Stimulated activated CD4-positive, alpha-beta T cell treated with anti-CD3 and anti-CD28 coated beads, Interleukin-12 subunit alpha, Interleukin-12 subunit beta, amount 100 ng/mL, for 4 hours (primary cell): ENCODE results near the gene ECHDC1.
"Not testable (repeated sequence)": the region's sequence is repeated elsewhere in the genome, so short reads cannot be mapped to it uniquely, and the experiment has no call there.

Source experiments
- DNase-seq: peaks from one replicate; pipeline ENCODE4 v3.0.0-alpha.2; 2020

The ECHDC1 gene

DNA sequence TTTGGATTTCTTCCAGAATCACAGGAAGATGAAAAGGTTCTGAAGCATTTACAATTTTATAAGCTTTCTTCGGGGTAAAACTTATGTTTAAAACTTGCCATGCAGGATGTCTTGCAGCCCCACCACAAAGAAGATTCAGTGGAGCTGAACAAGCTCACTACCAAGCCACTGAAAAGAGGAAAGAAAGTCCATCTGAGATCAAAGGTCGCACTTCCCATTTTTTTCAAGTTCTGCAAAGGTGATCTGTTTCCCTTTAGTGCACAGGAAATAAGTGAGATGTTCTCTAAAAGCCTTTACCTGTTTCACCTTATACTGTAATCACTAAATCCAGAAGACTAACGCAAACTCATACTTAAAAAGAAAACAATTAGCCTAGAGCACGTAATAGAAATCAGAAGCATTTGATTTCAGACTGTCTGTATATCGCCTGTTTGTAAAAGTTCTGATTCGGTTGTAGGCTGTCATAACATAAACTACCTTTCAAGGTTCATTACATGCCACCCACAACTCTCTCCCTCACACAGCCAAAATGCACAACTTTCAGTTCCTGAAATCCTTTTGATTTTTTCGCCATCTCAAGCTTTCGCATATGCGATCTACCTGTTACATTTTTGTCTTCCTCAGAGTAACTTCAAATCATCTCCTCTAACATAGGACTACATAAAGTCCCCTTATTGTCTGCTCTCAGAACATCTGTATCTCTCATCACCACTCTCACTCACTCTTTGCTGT, 1.8 kb downstream of the ECHDC1 start:
- DNase-seq, result no peak

DNA sequence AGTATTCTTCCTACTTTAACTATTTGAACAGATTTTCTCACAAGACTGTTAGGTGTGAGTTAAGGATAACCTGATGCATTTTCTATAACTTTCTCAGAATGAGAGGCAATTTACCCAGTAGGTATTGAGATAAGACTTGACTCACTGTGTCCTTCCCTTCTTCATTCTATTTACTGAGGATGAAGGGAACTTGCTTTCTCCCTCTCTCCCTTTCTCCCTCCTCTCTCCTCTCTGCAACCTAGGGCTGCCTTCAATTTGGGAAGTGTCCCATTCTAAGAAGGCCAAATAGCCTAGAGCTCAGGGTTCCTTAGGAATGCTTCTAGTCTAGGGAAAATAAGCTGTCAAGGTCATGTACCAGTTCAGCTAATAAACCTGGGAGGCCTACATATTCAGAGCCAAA, 3.2 kb downstream of the ECHDC1 start:
- no peak for DNase-seq

DNA sequence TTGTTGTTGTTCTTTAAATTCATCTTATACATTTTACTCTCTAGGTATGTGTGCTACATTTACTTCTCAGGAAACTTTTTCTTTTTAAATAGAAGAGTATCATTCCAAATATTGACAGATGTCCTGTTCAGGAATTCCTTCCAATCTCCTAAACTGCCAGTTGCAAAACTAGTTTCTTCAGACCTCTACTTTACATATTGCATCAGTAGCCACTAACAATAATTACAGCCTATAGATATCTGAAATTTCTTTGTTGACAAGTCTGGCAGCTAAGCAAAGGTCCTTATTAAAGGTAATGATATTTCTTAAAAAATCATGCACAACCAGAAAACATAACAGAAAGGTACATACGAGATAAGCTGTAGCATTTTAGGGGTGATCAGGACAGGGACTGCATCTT, 4.5 kb downstream of the ECHDC1 start:
- DNase-seq, result no peak

DNA sequence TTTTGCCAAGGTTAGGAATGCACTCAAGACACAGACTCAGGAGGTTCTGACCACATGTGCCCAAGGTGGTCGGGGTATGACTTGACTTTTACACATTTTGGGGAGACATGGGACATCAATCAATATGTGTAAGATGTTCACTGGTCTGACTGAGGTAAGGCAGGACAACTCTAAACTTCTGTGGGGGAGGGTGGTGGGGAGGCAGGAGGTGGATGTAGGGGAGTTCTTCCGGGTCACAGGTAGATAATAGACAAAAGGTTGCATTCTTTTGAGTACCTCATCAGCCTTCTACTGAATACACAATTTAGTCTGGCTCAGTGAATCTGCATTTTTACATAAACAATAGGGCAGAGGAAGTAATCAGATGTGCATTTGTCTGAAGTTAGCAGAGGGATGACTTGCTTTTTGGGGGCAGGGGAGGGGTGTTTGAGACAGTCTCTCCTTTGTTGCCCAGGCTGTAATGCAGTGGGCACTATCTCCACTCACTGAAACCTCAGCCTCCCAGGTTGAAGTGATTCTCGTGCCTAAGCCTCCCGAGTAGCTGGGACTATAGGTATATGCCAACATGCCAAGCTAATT, 10.9 kb downstream of the ECHDC1 start:
- no peak for DNase-seq

DNA sequence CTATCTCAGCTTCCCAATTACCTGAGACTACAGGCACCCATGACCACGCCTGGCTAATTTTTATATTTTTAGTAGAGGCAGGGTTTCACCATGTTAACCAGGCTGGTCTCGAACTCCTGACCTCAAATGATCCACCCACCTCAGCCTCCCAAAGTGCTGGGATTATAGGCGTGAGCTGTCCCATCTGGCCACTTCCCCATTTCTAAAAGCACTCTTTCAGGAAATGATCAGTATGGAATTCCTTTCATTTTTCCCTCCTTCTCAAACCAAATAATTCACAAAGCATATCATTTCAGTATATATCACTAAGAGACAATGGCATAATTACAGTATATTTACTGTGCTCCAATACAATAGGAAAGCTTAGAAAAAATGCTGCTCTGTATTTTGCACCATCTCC, 12.2 kb downstream of the ECHDC1 start:
- DNase-seq, result not testable (repeated sequence)

DNA sequence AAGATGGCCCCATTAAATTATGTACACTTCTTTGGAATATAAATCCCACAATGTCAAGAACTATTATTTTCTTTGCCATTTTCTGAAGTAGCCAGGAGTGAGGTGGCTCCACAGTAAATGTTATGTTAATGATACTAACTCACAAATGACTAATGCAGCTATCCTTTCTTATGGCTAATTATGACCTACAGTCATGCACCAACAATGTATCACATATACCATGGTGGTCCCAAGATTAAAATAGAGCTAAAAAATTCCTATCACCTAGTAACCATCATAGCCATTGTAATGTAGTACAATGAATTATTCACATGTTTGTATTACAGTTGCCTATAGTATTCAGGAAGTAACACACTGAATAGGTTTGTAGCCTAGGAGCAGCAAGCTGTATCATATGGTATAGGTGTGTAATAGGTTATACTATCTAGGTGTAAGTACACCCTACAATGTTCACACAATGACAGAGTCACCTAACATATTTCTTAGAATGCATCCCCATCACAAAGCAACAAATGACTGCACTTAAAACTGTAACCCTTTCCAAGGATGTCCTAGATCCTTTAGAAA, 15.3 kb downstream of the ECHDC1 start:
- no peak for DNase-seq

DNA sequence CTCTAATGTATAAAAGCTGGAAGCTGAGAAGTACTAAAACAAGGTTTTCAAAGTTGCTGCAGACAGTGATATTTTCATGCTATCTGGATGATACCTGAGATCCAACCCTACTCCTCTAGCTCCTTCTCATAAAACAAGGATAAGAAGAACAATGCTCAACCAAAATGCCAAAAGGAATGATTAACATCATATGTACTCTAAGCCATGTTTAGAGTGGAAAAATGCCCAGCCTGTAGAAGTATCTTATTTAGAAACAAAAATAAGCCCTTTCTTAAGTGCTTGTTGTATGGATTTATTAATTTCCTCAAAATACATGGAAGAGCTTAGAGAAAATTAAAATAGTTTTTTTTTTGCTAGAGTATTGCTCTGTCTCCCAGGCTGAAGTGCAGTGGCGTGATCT, 23.7 kb downstream of the ECHDC1 start:
- no peak for DNase-seq

DNA sequence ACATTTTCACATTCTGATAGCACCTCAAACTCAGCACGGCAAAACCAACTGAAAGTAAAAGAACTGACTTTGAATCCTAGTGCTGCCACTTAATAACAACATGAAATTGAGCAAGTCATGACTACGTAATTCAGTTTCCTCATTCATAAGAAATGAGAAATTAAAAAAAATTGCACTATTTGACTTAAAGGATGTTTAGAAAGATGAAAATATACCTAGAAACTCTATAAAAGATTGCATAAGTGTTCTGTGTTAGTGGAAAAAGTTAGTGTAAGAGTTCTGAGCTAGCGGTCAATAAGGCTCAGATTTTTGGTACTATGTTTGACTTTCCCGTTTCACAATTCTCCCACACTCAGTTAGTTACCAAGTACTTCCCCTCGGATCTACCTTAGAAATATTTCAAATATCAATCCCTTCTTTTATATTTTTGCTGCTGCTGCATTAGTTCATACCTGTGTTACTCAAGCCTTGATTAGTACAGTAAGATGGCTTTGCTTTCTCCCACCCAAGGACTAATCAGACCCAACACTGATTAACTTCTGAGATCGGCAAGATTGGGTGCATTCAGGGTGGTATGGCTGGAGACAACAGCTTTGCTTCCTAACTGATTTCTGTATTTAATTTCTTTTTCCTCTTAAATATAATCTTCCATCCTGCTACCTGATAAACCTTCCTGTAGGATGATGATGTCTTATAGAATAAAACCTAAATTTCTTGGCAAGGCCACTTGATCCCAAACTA, 25.9 kb downstream of the ECHDC1 start:
- no peak for DNase-seq

DNA sequence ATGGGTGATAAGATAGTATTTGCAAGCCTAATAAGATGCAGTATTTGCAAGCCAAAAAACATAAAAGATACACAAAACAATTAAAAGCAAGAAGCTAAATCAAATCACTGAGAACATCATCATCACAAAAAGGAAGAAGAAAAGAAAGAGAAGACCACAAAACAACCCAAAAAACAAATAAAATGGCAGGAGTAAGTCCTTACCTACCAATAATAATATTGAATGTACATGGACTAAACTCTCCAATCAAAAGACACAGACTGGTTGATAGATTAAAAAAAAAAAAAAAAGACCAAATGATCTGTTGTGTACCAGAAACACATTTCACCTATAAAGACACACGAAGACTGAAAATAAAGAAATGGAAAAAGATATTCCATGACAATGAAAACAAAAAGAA, 37.7 kb downstream of the ECHDC1 start:
- no peak for DNase-seq

DNA sequence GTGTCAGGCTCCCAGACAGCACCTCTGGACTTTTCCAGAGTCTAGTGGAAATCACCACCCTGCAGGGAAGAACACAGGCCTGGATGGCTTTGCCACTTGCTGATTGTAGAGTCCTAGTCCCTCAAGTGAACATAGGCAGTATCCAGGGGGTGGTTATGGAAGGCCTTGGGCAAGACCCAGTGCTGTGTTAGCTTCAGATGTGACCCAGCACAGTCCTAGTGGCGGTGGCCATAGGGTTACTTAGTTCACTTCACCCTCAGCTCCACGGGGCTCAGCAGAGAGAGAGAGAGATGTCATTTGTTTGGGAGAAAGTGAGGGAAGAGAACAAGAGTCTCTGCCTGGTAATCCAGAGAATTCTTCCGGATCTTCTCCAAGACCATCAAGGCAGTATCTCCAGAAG, 39.5 kb downstream of the ECHDC1 start:
- no peak for DNase-seq

DNA sequence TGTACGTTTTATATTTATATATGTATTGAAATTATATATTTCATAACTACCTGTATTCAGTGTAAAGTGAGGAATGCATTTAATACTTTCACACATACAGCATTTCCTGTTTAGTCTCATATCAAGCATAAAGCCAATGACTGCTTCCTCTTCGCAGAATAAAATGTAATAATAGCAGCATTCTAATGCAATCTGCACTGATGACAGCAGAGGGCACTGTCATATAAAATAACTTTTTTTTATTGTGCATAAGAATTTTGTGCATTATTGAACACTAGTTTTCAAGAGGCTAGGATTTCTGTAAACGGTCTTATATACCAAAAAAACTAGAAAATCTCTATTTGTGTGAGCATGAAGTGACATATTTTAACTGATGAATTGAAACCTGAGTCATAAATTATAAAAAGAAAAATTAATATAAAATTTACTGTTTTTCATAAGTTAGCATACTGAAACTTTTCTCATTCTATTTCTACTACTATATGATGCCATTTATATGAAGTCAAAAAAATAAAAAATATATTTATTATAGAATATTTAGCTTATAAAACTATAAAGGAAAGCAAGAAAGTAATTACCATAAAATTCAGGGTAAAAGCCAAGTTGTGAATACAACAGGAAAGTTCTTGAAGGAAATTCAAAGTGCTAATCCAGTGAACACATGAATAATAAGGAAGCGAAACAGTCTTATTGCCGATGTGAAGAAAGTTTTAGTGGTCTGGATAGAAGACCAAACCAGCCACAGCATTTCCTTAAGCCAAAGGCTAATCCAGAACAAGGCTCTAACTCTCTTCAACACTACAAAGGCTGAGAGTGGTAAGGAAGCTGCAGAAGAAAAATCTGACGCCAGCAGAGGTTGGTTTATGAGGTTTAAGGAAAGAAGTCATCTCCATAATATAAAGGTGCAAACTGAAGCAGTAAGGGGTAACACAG, 40.4 kb downstream of the ECHDC1 start:
- DNase-seq, result peak; percentile 28

DNA sequence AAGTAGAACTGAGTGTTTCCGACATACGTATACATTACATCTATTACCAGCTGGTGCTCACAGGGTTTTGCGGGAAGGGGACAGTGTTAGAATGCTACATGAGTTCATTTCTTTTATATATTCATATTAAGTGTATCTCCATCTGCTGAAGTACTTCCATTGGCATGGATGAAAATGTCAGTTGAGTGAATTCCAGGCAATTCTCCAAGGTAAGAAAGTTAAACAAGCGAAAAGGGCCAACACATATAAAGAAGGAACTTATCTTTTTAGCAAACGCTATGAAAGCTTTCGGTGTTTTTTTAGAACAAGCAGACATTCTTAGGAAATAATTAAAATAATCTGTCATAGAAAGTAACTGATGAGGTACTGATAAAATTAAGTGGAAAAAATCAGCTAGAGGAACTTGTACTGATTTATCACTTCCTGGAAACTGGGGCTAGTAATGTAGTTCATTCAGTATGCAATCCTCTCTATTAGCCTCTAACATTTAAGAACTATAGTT, 42.2 kb downstream of the ECHDC1 start:
- DNase-seq, result no peak

DNA sequence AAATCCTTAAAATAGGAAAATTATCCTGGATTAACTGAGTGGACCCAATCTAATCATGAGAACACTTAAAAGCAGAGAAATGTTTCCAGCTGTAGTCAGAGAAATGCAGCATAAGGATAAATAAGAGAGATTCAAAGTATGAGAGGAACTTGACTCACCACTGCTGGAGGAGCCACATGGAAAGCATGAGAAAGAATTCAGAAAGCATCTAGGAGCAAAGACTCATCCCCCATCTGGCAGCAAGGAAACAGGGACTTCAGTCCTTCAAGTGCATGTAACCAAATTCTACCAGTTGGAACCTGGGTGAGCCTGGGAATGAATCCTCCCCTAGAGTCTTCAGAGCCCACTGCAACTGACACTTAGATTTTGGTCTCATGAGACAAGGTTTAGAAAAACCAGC, 43.0 kb downstream of the ECHDC1 start:
- DNase-seq, result no peak

DNA sequence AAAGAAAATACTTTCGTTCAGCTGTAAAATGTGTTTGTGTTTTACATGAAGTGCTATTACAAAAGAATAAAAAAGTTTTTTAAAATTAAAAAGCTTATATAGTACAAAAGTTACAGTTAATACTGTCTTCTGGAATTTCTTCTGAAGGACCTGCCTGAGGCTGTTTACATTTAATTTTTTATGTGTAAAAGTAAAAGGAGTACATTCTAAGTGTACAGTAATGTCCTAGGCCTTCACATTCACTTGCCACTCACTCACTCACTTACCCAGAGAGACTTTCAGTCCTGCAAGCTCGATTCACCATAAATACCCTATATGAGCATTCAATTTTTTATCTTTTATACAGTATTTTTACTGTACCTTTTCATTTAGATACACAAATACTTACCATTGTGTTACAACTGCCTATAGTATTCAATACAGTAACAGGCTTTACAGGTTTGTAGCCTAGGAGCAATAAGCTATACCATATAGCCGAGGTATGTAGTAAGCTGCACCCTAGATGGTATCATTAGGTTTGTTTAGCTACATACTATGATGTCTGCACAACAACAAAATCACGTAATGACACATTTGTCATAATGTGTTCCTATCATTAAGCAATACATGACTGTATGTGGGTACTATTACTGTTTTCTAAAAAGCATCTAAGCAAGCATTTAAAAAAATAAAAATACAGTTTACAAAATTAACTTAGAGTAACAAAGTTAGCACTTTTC, 43.7 kb downstream of the ECHDC1 start:
- no peak for DNase-seq

DNA sequence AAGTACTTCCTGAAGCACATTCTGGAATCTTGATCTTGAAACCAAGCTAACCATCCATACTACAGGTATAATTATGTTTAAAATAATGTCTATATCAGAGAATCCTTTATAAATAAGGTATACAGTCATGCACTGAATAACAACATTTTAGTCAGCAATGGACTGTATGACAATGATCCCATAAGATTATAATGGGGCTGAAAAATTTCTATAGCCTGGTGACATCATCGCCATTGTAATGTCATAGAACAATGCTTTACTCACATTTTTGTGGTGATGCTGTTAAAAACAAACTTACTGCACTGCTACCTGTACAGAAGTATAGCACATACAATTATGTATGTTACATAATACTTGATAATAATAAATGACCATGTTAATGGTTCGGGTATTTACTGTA, 44.9 kb downstream of the ECHDC1 start:
- DNase-seq, result no peak

DNA sequence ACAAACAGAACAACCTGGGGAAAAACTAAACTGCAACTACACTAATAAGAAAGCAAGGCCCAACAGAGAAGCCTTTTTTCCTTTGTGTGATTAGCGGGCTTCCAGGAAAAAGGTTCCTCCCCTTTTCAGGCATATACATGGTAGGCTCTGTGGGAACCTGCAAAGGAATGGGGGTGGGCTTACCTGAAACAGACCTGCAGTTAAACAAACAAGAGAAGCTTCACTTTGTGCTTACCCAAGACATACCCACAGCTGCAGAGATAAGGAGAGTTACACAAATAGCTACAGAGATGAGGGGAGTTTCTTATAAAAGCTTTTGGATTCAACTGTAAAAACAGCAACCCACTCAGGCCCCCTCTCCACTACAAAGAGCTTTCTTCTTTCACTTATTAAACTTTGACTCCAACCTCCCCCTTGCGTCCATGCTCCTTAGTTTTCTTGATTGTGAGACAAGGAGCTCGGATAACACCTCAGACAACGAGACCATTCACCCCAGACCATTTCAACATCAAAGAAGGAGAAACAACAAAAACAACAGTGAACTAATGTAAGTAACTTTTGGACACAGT, 45.8 kb downstream of the ECHDC1 start:
- no peak for DNase-seq

DNA sequence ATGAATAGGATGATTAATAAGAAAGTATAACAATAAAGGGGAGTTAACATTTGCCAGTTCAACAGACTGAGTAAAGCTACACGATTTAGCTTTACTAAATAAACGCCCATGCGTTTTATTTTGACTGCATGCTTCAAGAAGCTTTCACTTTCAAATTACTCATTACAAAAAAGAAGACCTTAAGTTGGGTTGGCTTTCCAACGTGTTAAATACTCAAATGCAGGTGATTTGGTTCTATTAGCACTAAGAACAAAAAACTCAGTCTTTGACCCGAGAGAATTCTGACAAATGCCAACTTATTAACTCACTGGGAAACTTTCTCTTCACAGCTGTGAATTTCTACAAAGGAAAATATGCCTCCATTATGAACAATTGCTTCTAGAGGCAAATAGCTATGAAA, 51.9 kb downstream of the ECHDC1 start:
- DNase-seq, result no peak

DNA sequence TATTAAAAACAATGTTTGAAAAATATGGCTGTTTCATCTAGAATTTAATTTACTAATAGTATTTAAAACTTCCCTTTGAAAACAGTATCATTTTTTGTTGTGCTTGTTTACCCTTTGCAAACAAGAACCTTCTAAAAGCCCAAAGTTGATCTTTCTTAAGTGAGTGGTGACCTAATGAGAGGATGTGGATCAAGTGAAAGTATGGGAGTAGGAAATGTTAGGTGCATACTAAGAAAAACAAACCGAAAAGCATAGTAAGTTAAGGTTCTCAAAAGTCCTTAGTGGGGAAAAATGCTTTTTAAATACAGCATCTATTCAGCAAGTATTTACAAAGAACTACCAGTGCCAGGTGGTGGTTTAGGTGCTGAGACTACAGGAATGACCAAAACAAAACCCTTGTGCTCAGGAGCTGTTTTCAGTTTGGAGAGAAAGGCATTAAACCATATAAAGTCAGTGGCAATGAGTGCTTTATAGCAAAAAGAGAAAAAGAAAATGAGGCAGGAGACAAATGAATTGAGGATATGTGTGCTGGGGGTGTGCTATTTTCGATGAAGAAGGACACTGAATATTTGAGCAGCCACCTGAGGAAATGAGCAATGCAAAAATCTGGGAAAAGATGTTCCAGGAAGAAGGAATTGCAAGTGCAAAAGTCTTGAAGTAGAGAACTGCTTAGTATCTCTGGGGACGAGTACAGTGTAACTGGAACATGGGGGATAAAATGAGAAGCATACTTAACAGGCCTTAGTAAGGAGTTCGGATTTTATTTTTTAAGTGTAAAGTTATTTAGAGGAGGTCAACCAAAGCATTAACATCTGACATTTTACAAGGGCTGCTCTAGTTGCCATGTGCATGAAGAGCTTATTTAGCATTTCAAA, 52.8 kb downstream of the ECHDC1 start:
- DNase-seq, result no peak

DNA sequence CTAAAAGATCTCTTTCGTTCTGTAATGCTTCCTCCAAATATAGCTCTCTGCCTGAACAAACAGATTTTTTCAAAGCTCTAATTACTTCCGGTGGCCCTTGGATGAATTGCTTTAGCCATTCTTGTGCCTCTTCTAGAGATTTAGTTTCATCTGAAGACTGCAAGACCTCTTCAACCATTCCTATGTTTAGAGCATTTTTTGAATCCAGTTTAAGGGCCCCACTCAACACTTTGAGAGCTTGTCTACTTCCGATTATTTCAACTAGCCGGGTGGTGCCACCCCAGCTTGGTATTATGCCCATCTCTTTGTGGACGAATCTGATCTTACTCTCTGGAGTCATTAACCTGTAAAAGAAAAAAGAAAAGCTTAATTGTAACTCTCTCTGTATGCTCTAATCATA, 53.5 kb downstream of the ECHDC1 start:
- DNase-seq, result no peak

DNA sequence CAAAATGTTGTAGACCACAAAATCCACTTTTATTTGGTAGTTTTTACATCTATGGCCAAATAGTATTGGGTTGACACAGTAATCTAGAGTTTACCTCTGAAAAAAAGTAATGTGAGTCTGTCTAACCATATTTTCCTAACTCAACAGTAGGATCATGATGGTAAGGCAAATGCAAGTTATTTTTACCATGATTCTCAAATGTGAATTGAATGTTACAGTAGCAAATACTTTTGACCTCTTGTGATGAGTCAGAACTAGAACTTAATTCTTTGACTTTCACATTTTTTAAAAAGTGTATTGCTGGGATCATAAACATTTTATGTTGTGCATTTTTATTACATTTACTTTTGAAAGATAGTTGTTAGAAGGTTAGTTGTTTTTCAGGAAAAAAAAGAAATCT, 54.7 kb downstream of the ECHDC1 start:
- DNase-seq, result no peak

DNA sequence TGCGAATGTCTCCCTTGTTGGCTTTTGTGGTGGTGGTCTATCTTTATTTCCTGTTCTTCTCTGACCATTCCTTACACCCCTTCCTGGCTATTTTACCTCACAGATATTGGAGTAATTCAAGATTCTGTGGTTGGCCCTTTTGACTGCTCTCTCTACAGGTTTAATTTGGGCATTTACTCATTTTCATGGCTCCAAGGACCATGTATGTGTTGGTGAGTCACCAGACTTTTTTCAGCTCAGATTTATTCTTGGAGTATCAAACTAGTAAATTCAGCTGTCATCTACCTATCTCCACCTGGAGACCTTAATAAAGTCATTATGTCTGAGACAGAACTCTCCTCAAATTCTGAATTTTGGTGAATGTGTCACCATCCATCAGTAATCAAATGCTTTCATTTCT, 61.2 kb downstream of the ECHDC1 start:
- no peak for DNase-seq
